Cardiac muscle cell (in vitro differentiated cells and primary cell): ENCODE data around the gene ITPKB. TPM values are rescaled to one million over a fixed set of nuclear protein-coding genes. Genes with fewer than 3 reads are reported as not detected.

Source experiments
- DNase-seq, 2 donors: peaks; one replicate each; pipeline versions ENCODE4 v3.0.0 to v3.0.0-alpha.2; 2010 to 2017; ENCODE audit warnings: low read depth in 1 of 2, low spot score in 1 of 2
- H3K27ac ChIP-seq: fragments of 200-600 bp; sonication (generic); 2 replicates; pipeline ENCODE4 v1.5.1; 2016
- H3K27me3 ChIP-seq: fragments of 200-600 bp; sonication (generic); 2 replicates; pipeline ENCODE4 v1.6.0; 2016; ENCODE audit warnings: control low read depth
- H3K36me3 ChIP-seq: fragments of 200-600 bp; sonication (generic); 2 replicates; pipeline ENCODE4 v1.5.1; 2016; ENCODE audit warnings: control low read depth
- H3K4me1 ChIP-seq: fragments of 200-600 bp; sonication (generic); 2 replicates; pipeline ENCODE4 v1.8.1; 2017; ENCODE audit warnings: low read depth, mild to moderate bottlenecking, mixed run types
- H3K4me3 ChIP-seq: fragments of 200-600 bp; sonication (generic); 2 replicates; pipeline ENCODE4 v1.5.1; 2016; ENCODE audit warnings: mild to moderate bottlenecking
- H3K9me3 ChIP-seq: fragments of 200-600 bp; sonication (generic); 2 replicates; pipeline ENCODE4 v1.5.1; 2017; ENCODE audit warnings: low read depth, mild to moderate bottlenecking, control low read depth
- CTCF ChIP-seq: IDR thresholded peaks from 2 replicates; pipeline ENCODE4 v1.5.1; 2012; ENCODE audit warnings: low read depth, mild to moderate bottlenecking, low read length
- polyA plus RNA-seq: library from polyadenylated mRNA; unstranded; fragments of >200 nt; fragmentation: Nextera tagmentation; extraction: Ambion mirVana; gene quantifications from 2 replicates; pipeline ENCODE4 v1.2.1, GENCODE V29; 2016
- total RNA-seq: library from RNA; depleted of rRNA; stranded (reverse); fragments of >200 nt; gene quantifications from 2 replicates; pipeline ENCODE4 v1.2.3, GENCODE V29; 2016

The ITPKB gene
- total and polyA plus RNA-seq, 2 experiments from 2014 or later, result 3.8 to 12.0 TPM

GRCh38 chr1:226719596-226720387, 19.3 kb downstream of the ITPKB start:
- no peaks in the 10 kb centered on the region for H3K9me3 ChIP-seq
- H3K4me1 ChIP-seq, result peaks cover 16% of the 10 kb centered on the region
- no peaks in the 10 kb centered on the region for H3K36me3 ChIP-seq
- H3K27me3 ChIP-seq, result no peaks in the 10 kb centered on the region
- no peak for TF ChIP-seq CTCF
- no peak overlapping the region for H3K4me3 ChIP-seq
- H3K27ac ChIP-seq, result no peak overlapping the region
- no peak for DNase-seq

- H3K27me3 ChIP-seq, result no peaks in the 10 kb centered on the region
- no peak for DNase-seq
- no peak for TF ChIP-seq CTCF
- H3K36me3 ChIP-seq, result no peaks in the 10 kb centered on the region
- no peaks in the 10 kb centered on the region for H3K4me1 ChIP-seq
- H3K27ac ChIP-seq, result no peak overlapping the region
- H3K4me3 ChIP-seq, result no peak overlapping the region
- H3K9me3 ChIP-seq, result no peaks in the 10 kb centered on the region
Measured at GRCh38 chr1:226717256-226717909, 21.7 kb downstream of the ITPKB start.

GRCh38 chr1:226716577-226716976, 22.5 kb downstream of the ITPKB start:
- no peak for TF ChIP-seq CTCF
- H3K36me3 ChIP-seq, result no peaks in the 10 kb centered on the region
- no peaks in the 10 kb centered on the region for H3K4me1 ChIP-seq
- no peak overlapping the region for H3K27ac ChIP-seq
- no peak overlapping the region for H3K4me3 ChIP-seq
- no peaks in the 10 kb centered on the region for H3K9me3 ChIP-seq
- no peak for DNase-seq
- H3K27me3 ChIP-seq, result no peaks in the 10 kb centered on the region

- H3K4me3 ChIP-seq, result no peak overlapping the region
- H3K27me3 ChIP-seq, result no peaks in the 10 kb centered on the region
- H3K27ac ChIP-seq, result no peak overlapping the region
- DNase-seq, result no peak
- no peaks in the 10 kb centered on the region for H3K4me1 ChIP-seq
- H3K36me3 ChIP-seq, result no peaks in the 10 kb centered on the region
- no peak for TF ChIP-seq CTCF
- no peaks in the 10 kb centered on the region for H3K9me3 ChIP-seq
Measured at GRCh38 chr1:226714148-226714547, 24.9 kb downstream of the ITPKB start.

GRCh38 chr1:226712742-226713419, 26.2 kb downstream of the ITPKB start:
- no peak for DNase-seq
- Histone ChIP-seq H3K4me3 (no peak overlapping the region), H3K36me3 (no peaks in the 10 kb centered on the region), H3K9me3 (no peaks in the 10 kb centered on the region), H3K27me3 (no peaks in the 10 kb centered on the region), H3K27ac (no peak overlapping the region), H3K4me1 (no peaks in the 10 kb centered on the region)
- no peak for TF ChIP-seq CTCF
